KMS-11 (cell line): ENCODE results near the gene SAG.

ENCODE experiments used
- H2AFZ ChIP-seq: fragments of 200-600 bp; sonication (generic); 2 replicates; pipeline ENCODE4 v1.6.1; 2016; ENCODE audit warnings: antibody characterized with exemption, mixed run types, low read depth
- H3K27ac ChIP-seq: fragments of 200-600 bp; sonication (generic); 2 replicates; pipeline ENCODE4 v1.6.1; 2016; ENCODE audit warnings: mild to moderate bottlenecking, mixed run types
- H3K27me3 ChIP-seq: fragments of 200-600 bp; sonication (generic); 2 replicates; pipeline ENCODE4 v1.6.1; 2017; ENCODE audit warnings: mild to moderate bottlenecking, low read depth, mixed run types, moderate library complexity; ENCODE audit not compliant: insufficient read depth
- H3K36me3 ChIP-seq: fragments of 200-600 bp; sonication (generic); 2 replicates; pipeline ENCODE4 v1.6.1; 2017; ENCODE audit warnings: mild to moderate bottlenecking, mixed run types; ENCODE audit not compliant: insufficient read depth
- H3K4me1 ChIP-seq: fragments of 200-600 bp; sonication (generic); 2 replicates; pipeline ENCODE4 v1.6.1; 2016; ENCODE audit warnings: mild to moderate bottlenecking, low read depth, mixed run types; ENCODE audit not compliant: poor library complexity, severe bottlenecking
- H3K4me2 ChIP-seq: fragments of 200-600 bp; sonication (generic); 2 replicates; pipeline ENCODE4 v1.7.0; 2016; ENCODE audit warnings: mild to moderate bottlenecking, mixed run types
- H3K4me3 ChIP-seq: fragments of 200-600 bp; sonication (generic); IDR thresholded peaks from 2 replicates; pipeline ENCODE4 v1.6.1; 2017; ENCODE audit warnings: low read depth, low read length, mixed read lengths; ENCODE audit not compliant: insufficient read depth
- H3K79me2 ChIP-seq: fragments of 200-600 bp; sonication (generic); 2 replicates; pipeline ENCODE4 v1.6.1; 2016; ENCODE audit warnings: low read depth, mixed run types; ENCODE audit not compliant: insufficient read depth
- H3K9ac ChIP-seq: fragments of 200-600 bp; sonication (generic); 2 replicates; pipeline ENCODE4 v1.6.1; 2016; ENCODE audit warnings: mild to moderate bottlenecking, mixed run types
- H4K20me1 ChIP-seq: fragments of 200-600 bp; sonication (generic); 2 replicates; pipeline ENCODE4 v1.6.1; 2016; ENCODE audit warnings: mild to moderate bottlenecking, mixed run types; ENCODE audit not compliant: insufficient read depth
- CTCF ChIP-seq: fragments of 200-600 bp; sonication (generic); conservative IDR thresholded peaks from 2 replicates; pipeline ENCODE4 v1.6.1; 2017; ENCODE audit warnings: low read depth, mild to moderate bottlenecking, antibody characterized with exemption, low read length, moderate library complexity, mixed read lengths

The SAG gene

GRCh38 chr2:233314180-233314925 lies 6.7 kb downstream of the SAG start:
- no peaks in the 10 kb centered on the region for H4K20me1 ChIP-seq
- no peak overlapping the region for H2AFZ ChIP-seq
- H3K27me3 ChIP-seq = no peaks in the 10 kb centered on the region
- no peak overlapping the region for H3K9ac ChIP-seq
- H3K36me3 ChIP-seq = no peaks in the 10 kb centered on the region
- H3K4me1 ChIP-seq = no peaks in the 10 kb centered on the region
- H3K4me2 ChIP-seq = no peak overlapping the region
- no peak for TF ChIP-seq CTCF
- H3K27ac ChIP-seq = no peak overlapping the region
- no peaks in the 10 kb centered on the region for H3K79me2 ChIP-seq
- H3K4me3 ChIP-seq = no peak overlapping the region

- H3K4me3 ChIP-seq = no peak overlapping the region
Observed at GRCh38 chr2:233317196-233317943, 9.8 kb downstream of the SAG start.

GRCh38 chr2:233319256-233319655 lies 11.6 kb downstream of the SAG start:
- no peak overlapping the region for H3K27ac ChIP-seq
- no peaks in the 10 kb centered on the region for H4K20me1 ChIP-seq
- H3K36me3 ChIP-seq = no peaks in the 10 kb centered on the region
- no peak overlapping the region for H3K4me2 ChIP-seq
- TF ChIP-seq CTCF = no peak
- no peak overlapping the region for H3K4me3 ChIP-seq
- no peaks in the 10 kb centered on the region for H3K27me3 ChIP-seq
- no peaks in the 10 kb centered on the region for H3K4me1 ChIP-seq
- H2AFZ ChIP-seq = no peak overlapping the region
- no peak overlapping the region for H3K9ac ChIP-seq
- no peaks in the 10 kb centered on the region for H3K79me2 ChIP-seq

More at GRCh38 chr2:233317196-233317943, 9.8 kb downstream of the SAG start:
- Histone ChIP-seq H3K4me1 (no peaks in the 10 kb centered on the region), H3K4me2 (no peak overlapping the region), H4K20me1 (no peaks in the 10 kb centered on the region), H3K27ac (no peak overlapping the region), H3K79me2 (no peaks in the 10 kb centered on the region), H3K36me3 (no peaks in the 10 kb centered on the region), H3K9ac (no peak overlapping the region), H2AFZ (no peak overlapping the region), H3K27me3 (no peaks in the 10 kb centered on the region)
- TF ChIP-seq CTCF = no peak

- Histone ChIP-seq H3K36me3 (no peaks in the 10 kb centered on the region), H3K27ac (no peak overlapping the region), H3K9ac (no peak overlapping the region), H2AFZ (no peak overlapping the region), H3K27me3 (no peaks in the 10 kb centered on the region), H3K4me2 (no peak overlapping the region), H4K20me1 (no peaks in the 10 kb centered on the region), H3K79me2 (no peaks in the 10 kb centered on the region), H3K4me3 (no peak overlapping the region), H3K4me1 (no peaks in the 10 kb centered on the region)
- no peak for TF ChIP-seq CTCF
Observed at GRCh38 chr2:233320470-233320869, 12.9 kb downstream of the SAG start.
